ENCODE data around the gene SSX2IP. TPM values are rescaled to one million over a fixed set of nuclear protein-coding genes. Genes with fewer than 3 reads are reported as not detected.
"Not testable (repeated sequence)": the region's sequence is repeated elsewhere in the genome, so short reads cannot be mapped to it uniquely, and the experiment has no call there.

SSX2IP gene
- total RNA-seq (2014; rRNA removed; shearing (Covaris generic); ENCODE audit: low replicate concordance), result 13.8 and 21.4 TPM in 2 replicates

- DNase-seq (ENCODE audit: low read depth), result peak; percentile 93
- in situ Hi-C loops (cut with HindIII; ENCODE audit: low pct_unique_long_range_greater_than_20kb, low sequenced_read_pairs), result no loop called here
Observed at GRCh38 chr1:84690397-84691121, at the start of gene SSX2IP. Gene SSX2IP (minus strand): TSS chr1:84690461. CDS start chr1:84671219, 19,242 bp downstream.

GRCh38 chr1:84738237-84738636, 48.0 kb upstream of the SSX2IP start:
- no peak for DNase-seq (ENCODE audit: low read depth)
- in situ Hi-C loops (cut with HindIII; ENCODE audit: low pct_unique_long_range_greater_than_20kb, low sequenced_read_pairs), result no loop called here

GRCh38 chr1:84737590-84737989, 47.3 kb upstream of the SSX2IP start:
- DNase-seq (ENCODE audit: low read depth), result no peak
- in situ Hi-C loops (cut with HindIII; ENCODE audit: low pct_unique_long_range_greater_than_20kb, low sequenced_read_pairs), result no loop called here

GRCh38 chr1:84736944-84737343, 46.7 kb upstream of the SSX2IP start:
- in situ Hi-C loops (cut with HindIII; ENCODE audit: low pct_unique_long_range_greater_than_20kb, low sequenced_read_pairs), result no loop called here
- DNase-seq (ENCODE audit: low read depth), result no peak

GRCh38 chr1:84736445-84736844, 46.2 kb upstream of the SSX2IP start:
- in situ Hi-C loops (cut with HindIII; ENCODE audit: low pct_unique_long_range_greater_than_20kb, low sequenced_read_pairs), result no loop called here
- no peak for DNase-seq (ENCODE audit: low read depth)

GRCh38 chr1:84735483-84735882, 45.2 kb upstream of the SSX2IP start:
- in situ Hi-C loops (cut with HindIII; ENCODE audit: low pct_unique_long_range_greater_than_20kb, low sequenced_read_pairs), result no loop called here
- no peak for DNase-seq (ENCODE audit: low read depth)

GRCh38 chr1:84732520-84732919, 42.3 kb upstream of the SSX2IP start:
- no peak for DNase-seq (ENCODE audit: low read depth)
- in situ Hi-C loops (cut with HindIII; ENCODE audit: low pct_unique_long_range_greater_than_20kb, low sequenced_read_pairs), result no loop called here

- in situ Hi-C loops (cut with HindIII; ENCODE audit: low pct_unique_long_range_greater_than_20kb, low sequenced_read_pairs), result no loop called here
Observed at GRCh38 chr1:84731519-84731918, 41.3 kb upstream of the SSX2IP start.

GRCh38 chr1:84727711-84728110, 37.5 kb upstream of the SSX2IP start:
- in situ Hi-C loops (cut with HindIII; ENCODE audit: low pct_unique_long_range_greater_than_20kb, low sequenced_read_pairs); DNase-seq (ENCODE audit: low read depth): not testable (repeated sequence)

More at GRCh38 chr1:84731519-84731918, 41.3 kb upstream of the SSX2IP start:
- DNase-seq (ENCODE audit: low read depth), result no peak

- no peak for DNase-seq (ENCODE audit: low read depth)
Observed at GRCh38 chr1:84726593-84727499, 36.6 kb upstream of the SSX2IP start.

GRCh38 chr1:84724128-84724860, 34.0 kb upstream of the SSX2IP start:
- DNase-seq (ENCODE audit: low read depth), result no peak
- in situ Hi-C loops (cut with HindIII; ENCODE audit: low pct_unique_long_range_greater_than_20kb, low sequenced_read_pairs), result no loop called here

More at GRCh38 chr1:84726593-84727499, 36.6 kb upstream of the SSX2IP start:
- in situ Hi-C loops (cut with HindIII; ENCODE audit: low pct_unique_long_range_greater_than_20kb, low sequenced_read_pairs), result no loop called here

GRCh38 chr1:84722794-84723193, 32.5 kb upstream of the SSX2IP start:
- in situ Hi-C loops (cut with HindIII; ENCODE audit: low pct_unique_long_range_greater_than_20kb, low sequenced_read_pairs), result no loop called here
- DNase-seq (ENCODE audit: low read depth), result no peak

- DNase-seq (ENCODE audit: low read depth); in situ Hi-C loops (cut with HindIII; ENCODE audit: low pct_unique_long_range_greater_than_20kb, low sequenced_read_pairs): not testable (repeated sequence)
Observed at GRCh38 chr1:84721872-84722271, 31.6 kb upstream of the SSX2IP start.

GRCh38 chr1:84721152-84721551, 30.9 kb upstream of the SSX2IP start:
- no peak for DNase-seq (ENCODE audit: low read depth)
- in situ Hi-C loops (cut with HindIII; ENCODE audit: low pct_unique_long_range_greater_than_20kb, low sequenced_read_pairs), result no loop called here

- peak; percentile 9 for DNase-seq (ENCODE audit: low read depth)
- in situ Hi-C loops (cut with HindIII; ENCODE audit: low pct_unique_long_range_greater_than_20kb, low sequenced_read_pairs), result no loop called here
Observed at GRCh38 chr1:84720221-84720780, 30.0 kb upstream of the SSX2IP start.

GRCh38 chr1:84719543-84720217, 29.4 kb upstream of the SSX2IP start:
- no peak for DNase-seq (ENCODE audit: low read depth)
- in situ Hi-C loops (cut with HindIII; ENCODE audit: low pct_unique_long_range_greater_than_20kb, low sequenced_read_pairs), result no loop called here

- in situ Hi-C loops (cut with HindIII; ENCODE audit: low pct_unique_long_range_greater_than_20kb, low sequenced_read_pairs), result no loop called here
Observed at GRCh38 chr1:84715342-84716019, 25.2 kb upstream of the SSX2IP start.

More at GRCh38 chr1:84715342-84716019, 25.2 kb upstream of the SSX2IP start:
- DNase-seq (ENCODE audit: low read depth), result no peak

Data from Caki2 (cell line).